Measurements from ENCODE around the gene PARVA.

PARVA gene

GRCh38 chr11:12552692-12553091 lies 175.3 kb downstream of the PARVA start:
- DNase-seq (ENCODE audit: low read depth) = no peak
- no peak overlapping the region for H3K4me3 ChIP-seq (ENCODE audit: low read length)

GRCh38 chr11:12554122-12554521 lies 176.8 kb downstream of the PARVA start:
- no peak for TF ChIP-seq CTCF (IDR thresholded peaks at IDR 0.05; ENCODE audit: insufficient read depth, low read depth, low read length, missing control alignments)
- no peak for DNase-seq (ENCODE audit: low read depth)
- H3K4me3 ChIP-seq (ENCODE audit: low read length) = no peak overlapping the region

More at GRCh38 chr11:12552692-12553091, 175.3 kb downstream of the PARVA start:
- no peak for TF ChIP-seq CTCF (IDR thresholded peaks at IDR 0.05; ENCODE audit: insufficient read depth, low read depth, low read length, missing control alignments)

- no peak overlapping the region for H3K4me3 ChIP-seq (ENCODE audit: low read length)
- TF ChIP-seq CTCF (IDR thresholded peaks at IDR 0.05; ENCODE audit: insufficient read depth, low read depth, low read length, missing control alignments) = no peak
- DNase-seq (ENCODE audit: low read depth) = no peak
Observed at GRCh38 chr11:12556155-12556554, 178.8 kb downstream of the PARVA start.

GRCh38 chr11:12556788-12557384 lies 179.5 kb downstream of the PARVA start:
- no peak overlapping the region for H3K4me3 ChIP-seq (ENCODE audit: low read length)
- no peak for TF ChIP-seq CTCF (IDR thresholded peaks at IDR 0.05; ENCODE audit: insufficient read depth, low read depth, low read length, missing control alignments)
- peak; percentile 65 for DNase-seq (ENCODE audit: low read depth)

- no peak for TF ChIP-seq CTCF (IDR thresholded peaks at IDR 0.05; ENCODE audit: insufficient read depth, low read depth, low read length, missing control alignments)
- DNase-seq (ENCODE audit: low read depth) = no peak
- no peak overlapping the region for H3K4me3 ChIP-seq (ENCODE audit: low read length)
Observed at GRCh38 chr11:12559011-12559410, 181.6 kb downstream of the PARVA start.

- no peak for TF ChIP-seq CTCF (IDR thresholded peaks at IDR 0.05; ENCODE audit: insufficient read depth, low read depth, low read length, missing control alignments)
- DNase-seq (ENCODE audit: low read depth) = no peak
- no peak overlapping the region for H3K4me3 ChIP-seq (ENCODE audit: low read length)
Observed at GRCh38 chr11:12560362-12560761, 183.0 kb downstream of the PARVA start.

GRCh38 chr11:12560861-12561260 lies 183.5 kb downstream of the PARVA start:
- no peak for DNase-seq (ENCODE audit: low read depth)
- no peak overlapping the region for H3K4me3 ChIP-seq (ENCODE audit: low read length)
- TF ChIP-seq CTCF (IDR thresholded peaks at IDR 0.05; ENCODE audit: insufficient read depth, low read depth, low read length, missing control alignments) = no peak
